Fibroblast of lung (primary cell): ENCODE results near the gene SLC25A33.

ENCODE experiments used
- CTCF ChIP-seq, 2 donors: IDR thresholded peaks in 1 of 2; conservative IDR thresholded peaks in 1 of 2; 1 replicate in 1 of 2; 2 replicates in 1 of 2; pipeline ENCODE4 v1.5.1; 2011 to 2012; ENCODE audit warnings: low read length in 2 of 2, control low read depth in 1 of 2, inconsistent platforms in 1 of 2, low read depth in 1 of 2, mild to moderate bottlenecking in 1 of 2
- EZH2 ChIP-seq: IDR thresholded peaks from 2 replicates; pipeline ENCODE4 v1.5.1; 2012; ENCODE audit warnings: low read length, control low read depth, mild to moderate bottlenecking; ENCODE audit errors: missing control alignments

- no peak for TF ChIP-seq CTCF (conservative IDR thresholded peaks at IDR 0.05 in 1 of 2, IDR thresholded peaks at IDR 0.05 in 1 of 2; ENCODE audit: low read depth in 1 of 2, low read length in 2 of 2)
- TF ChIP-seq EZH2: no peak
Observed at GRCh38 chr1:9559673-9560072, 20.4 kb downstream of the SLC25A33 start.
